Activated T-cell treated with anti-CD3 and anti-CD28 coated beads, Interleukin-2, amount 50 U/mL, for 48 hours (primary cell): ENCODE measurements around the gene PTPRN.
"Not testable (repeated sequence)": the region's sequence is repeated elsewhere in the genome, so short reads cannot be mapped to it uniquely, and the experiment has no call there.

Experiments
- DNase-seq, 2 experiments: peaks; one replicate each; pipeline ENCODE4 v3.0.0-alpha.2; 2020

Gene PTPRN

GRCh38 chr2:219309278-219309677 is at the start of gene PTPRN:
PTPRN (minus strand) TSS chr2:219309401; CDS start chr2:219309332, 69 bp downstream.
- DNase-seq: no peak

- DNase-seq: peak; percentile 47 to 50
Observed at GRCh38 chr2:219358170-219359075, 49.2 kb upstream of the PTPRN start.

GRCh38 chr2:219356834-219357233 is 47.6 kb upstream of the PTPRN start:
- DNase-seq: no peak

- DNase-seq: no peak
Observed at GRCh38 chr2:219354582-219354981, 45.4 kb upstream of the PTPRN start.

GRCh38 chr2:219353129-219353528 is 43.9 kb upstream of the PTPRN start:
- no peak for DNase-seq

- DNase-seq: peak; percentile 81 to 83
Observed at GRCh38 chr2:219352448-219353023, 43.3 kb upstream of the PTPRN start.

GRCh38 chr2:219350710-219351221 is 41.6 kb upstream of the PTPRN start:
- no peak for DNase-seq

GRCh38 chr2:219350215-219350614 is 41.0 kb upstream of the PTPRN start:
- no peak for DNase-seq

- no peak for DNase-seq
Observed at GRCh38 chr2:219344751-219345430, 35.7 kb upstream of the PTPRN start.

- DNase-seq: no peak
Observed at GRCh38 chr2:219335373-219335786, 26.2 kb upstream of the PTPRN start.

GRCh38 chr2:219334076-219334475 is 24.9 kb upstream of the PTPRN start:
- DNase-seq: no peak

- no peak for DNase-seq
Observed at GRCh38 chr2:219332542-219332941, 23.3 kb upstream of the PTPRN start, which contains the start of gene RESP18. RESP18 (minus strand) TSS chr2:219332744.

- DNase-seq: peak; percentile 43 to 45
Observed at GRCh38 chr2:219331560-219332213, 22.5 kb upstream of the PTPRN start.

GRCh38 chr2:219327719-219328118 is 18.5 kb upstream of the PTPRN start:
- no peak for DNase-seq

GRCh38 chr2:219325657-219326315 is 16.6 kb upstream of the PTPRN start:
- DNase-seq: no peak

- DNase-seq: no peak
Observed at GRCh38 chr2:219325136-219325535, 15.9 kb upstream of the PTPRN start.

GRCh38 chr2:219323434-219323833 is 14.2 kb upstream of the PTPRN start:
- no peak for DNase-seq

GRCh38 chr2:219314804-219315468 is 5.7 kb upstream of the PTPRN start:
- no peak for DNase-seq

- not testable (repeated sequence) for DNase-seq
Observed at GRCh38 chr2:219312683-219313263, 3.6 kb upstream of the PTPRN start.

- peak; percentile 83 for DNase-seq
Observed at GRCh38 chr2:219308142-219309101, 779 bp downstream of the PTPRN start.
